Mesendoderm (in vitro differentiated cells): Measurements from ENCODE around the gene TCF4.

Source experiments
- DNase-seq: peaks from one replicate; pipeline ENCODE4 v3.0.0; 2013
- H2AK5ac ChIP-seq: 2 replicates; pipeline ENCODE4 v1.6.1; 2013; ENCODE audit warnings: low read length, inconsistent platforms
- H2BK120ac ChIP-seq: 2 replicates; pipeline ENCODE4 v1.6.1; 2013; ENCODE audit warnings: low read depth, mild to moderate bottlenecking, low read length, moderate library complexity, mixed read lengths
- H2BK15ac ChIP-seq: replicated peaks from 2 replicates; pipeline ENCODE4 v1.6.1; 2013; ENCODE audit warnings: low read depth, mild to moderate bottlenecking, moderate library complexity
- H2BK5ac ChIP-seq: 2 replicates; pipeline ENCODE4 v1.6.1; 2013; ENCODE audit warnings: low read length, inconsistent platforms
- H3K18ac ChIP-seq: 2 replicates; pipeline ENCODE4 v1.6.1; 2013; ENCODE audit warnings: mild to moderate bottlenecking, low read length, mixed read lengths
- H3K23ac ChIP-seq: one replicate; pipeline ENCODE4 v1.6.1; 2013; ENCODE audit warnings: low read length
- H3K27ac ChIP-seq: 2 replicates; pipeline ENCODE4 v1.5.1; 2013; ENCODE audit warnings: low read depth, mild to moderate bottlenecking, inconsistent platforms, low read length, moderate library complexity
- H3K27me3 ChIP-seq: 2 replicates; pipeline ENCODE4 v1.6.1; 2013; ENCODE audit warnings: low read length, control low read depth, mild to moderate bottlenecking, inconsistent platforms; ENCODE audit not compliant: insufficient read depth, poor library complexity
- H3K36me3 ChIP-seq: 2 replicates; pipeline ENCODE4 v1.6.1; 2013; ENCODE audit warnings: low read length, inconsistent platforms; ENCODE audit not compliant: control insufficient read depth, insufficient read depth
- H3K4ac ChIP-seq: one replicate; pipeline ENCODE4 v1.6.1; 2013; ENCODE audit warnings: low read depth, mild to moderate bottlenecking, low read length, moderate library complexity
- H3K4me1 ChIP-seq: 2 replicates; pipeline ENCODE4 v1.6.1; 2013; ENCODE audit warnings: low read depth, low read length, inconsistent platforms; ENCODE audit not compliant: control insufficient read depth
- H3K4me2 ChIP-seq: 2 replicates; pipeline ENCODE4 v1.6.1; 2013; ENCODE audit warnings: low read length
- H3K4me3 ChIP-seq: 2 replicates; pipeline ENCODE4 v1.5.1; 2013; ENCODE audit warnings: mild to moderate bottlenecking, low read length
- H3K56ac ChIP-seq: one replicate; pipeline ENCODE4 v1.6.1; 2013; ENCODE audit warnings: low read length
- H3K79me1 ChIP-seq: 2 replicates; pipeline ENCODE4 v1.6.1; 2013; ENCODE audit warnings: low read length, inconsistent platforms
- H3K79me2 ChIP-seq: 2 replicates; pipeline ENCODE4 v1.6.1; 2013; ENCODE audit warnings: mild to moderate bottlenecking, low read length; ENCODE audit not compliant: control insufficient read depth, insufficient read depth
- H3K9ac ChIP-seq: 2 replicates; pipeline ENCODE4 v1.6.1; 2013; ENCODE audit warnings: low read length, inconsistent platforms
- H4K5ac ChIP-seq: one replicate; pipeline ENCODE4 v1.6.1; 2013; ENCODE audit warnings: low read length
- H4K8ac ChIP-seq: one replicate; pipeline ENCODE4 v1.6.1; 2013; ENCODE audit warnings: low read depth, mild to moderate bottlenecking, control low read depth, low read length, moderate library complexity
- WGBS: extraction: QIAGEN DNeasy Blood & Tissue Kit; methylation state at CpG from one replicate; pipeline ENCODE4 v1.1.7; 2013; ENCODE audit warnings: low lambda C conversion rate, missing lambda C conversion rate; ENCODE audit not compliant: insufficient coverage; ENCODE audit errors: extremely low coverage; 5-methylcytosine and 5-hydroxymethylcytosine counted together

Gene TCF4

GRCh38 chr18:55607773-55608172, 19.8 kb upstream of the TCF4 start:
- WGBS, result no CpG with 5 or more reads among the region's 2 CpGs
- Histone ChIP-seq H3K27ac (no peak overlapping the region), H2BK5ac (no peak overlapping the region), H4K5ac (no peak overlapping the region), H3K4me2 (no peak overlapping the region), H2BK120ac (no peak overlapping the region), H3K23ac (no peak overlapping the region), H3K79me2 (no peaks in the 10 kb centered on the region), H4K8ac (no peak overlapping the region), H3K4ac (no peak overlapping the region), H2BK15ac (no peak overlapping the region), H3K4me3 (no peak overlapping the region), H3K79me1 (no peaks in the 10 kb centered on the region), H3K4me1 (no peaks in the 10 kb centered on the region), H3K36me3 (no peaks in the 10 kb centered on the region), H3K27me3 (no peaks in the 10 kb centered on the region), H3K18ac (no peak overlapping the region), H2AK5ac (no peak overlapping the region), H3K56ac (no peak overlapping the region), H3K9ac (no peak overlapping the region)
- peak; percentile 8 for DNase-seq

GRCh38 chr18:55605733-55606338, 17.8 kb upstream of the TCF4 start:
- Histone ChIP-seq H3K4me1 (no peaks in the 10 kb centered on the region), H3K27ac (no peak overlapping the region), H2BK120ac (no peak overlapping the region), H4K8ac (no peak overlapping the region), H4K5ac (no peak overlapping the region), H3K23ac (no peak overlapping the region), H3K4ac (no peak overlapping the region), H2AK5ac (no peak overlapping the region), H2BK5ac (no peak overlapping the region), H3K56ac (no peak overlapping the region), H3K79me2 (no peaks in the 10 kb centered on the region), H3K79me1 (no peaks in the 10 kb centered on the region), H3K4me2 (no peak overlapping the region), H3K18ac (no peak overlapping the region), H3K4me3 (no peak overlapping the region), H3K9ac (no peak overlapping the region), H3K36me3 (no peaks in the 10 kb centered on the region), H3K27me3 (no peaks in the 10 kb centered on the region), H2BK15ac (no peak overlapping the region)
- WGBS, result no CpG with 5 or more reads among the region's 7 CpGs
- peak; percentile 31 for DNase-seq

GRCh38 chr18:55603775-55604174, 15.8 kb upstream of the TCF4 start:
- Histone ChIP-seq H3K4ac (no peak overlapping the region), H3K56ac (no peak overlapping the region), H3K79me2 (no peaks in the 10 kb centered on the region), H3K36me3 (no peaks in the 10 kb centered on the region), H3K18ac (no peak overlapping the region), H3K4me3 (no peak overlapping the region), H4K5ac (no peak overlapping the region), H2BK5ac (no peak overlapping the region), H3K4me1 (no peaks in the 10 kb centered on the region), H4K8ac (no peak overlapping the region), H3K79me1 (no peaks in the 10 kb centered on the region), H3K27ac (no peak overlapping the region), H3K9ac (no peak overlapping the region), H3K27me3 (no peaks in the 10 kb centered on the region), H2BK15ac (no peak overlapping the region), H3K4me2 (no peak overlapping the region), H2BK120ac (no peak overlapping the region), H3K23ac (no peak overlapping the region), H2AK5ac (no peak overlapping the region)
- no peak for DNase-seq
- WGBS, result no CpG with 5 or more reads among the region's 5 CpGs

GRCh38 chr18:55593888-55594287, 5.9 kb upstream of the TCF4 start:
- H2BK120ac ChIP-seq, result no peak overlapping the region
- H3K27me3 ChIP-seq, result no peaks in the 10 kb centered on the region
- no peaks in the 10 kb centered on the region for H3K79me1 ChIP-seq
- no peak overlapping the region for H3K18ac ChIP-seq
- H3K36me3 ChIP-seq, result no peaks in the 10 kb centered on the region
- H3K4me2 ChIP-seq, result no peak overlapping the region
- no peak overlapping the region for H4K5ac ChIP-seq
- WGBS, result no CpG with 5 or more reads among the region's 2 CpGs
- no peak overlapping the region for H3K56ac ChIP-seq
- H4K8ac ChIP-seq, result no peak overlapping the region
- H3K4ac ChIP-seq, result no peak overlapping the region
- no peaks in the 10 kb centered on the region for H3K4me1 ChIP-seq
- no peak overlapping the region for H2BK5ac ChIP-seq
- DNase-seq, result no peak
- no peak overlapping the region for H3K4me3 ChIP-seq
- H3K9ac ChIP-seq, result no peak overlapping the region
- H3K23ac ChIP-seq, result no peak overlapping the region
- peaks cover 3% of the 10 kb centered on the region for H3K79me2 ChIP-seq
- no peak overlapping the region for H2BK15ac ChIP-seq
- H3K27ac ChIP-seq, result no peak overlapping the region
- H2AK5ac ChIP-seq, result no peak overlapping the region

- no peak overlapping the region for H4K8ac ChIP-seq
- no peak overlapping the region for H3K18ac ChIP-seq
- H3K4me2 ChIP-seq, result no peak overlapping the region
- H2AK5ac ChIP-seq, result no peak overlapping the region
- no peak overlapping the region for H3K4ac ChIP-seq
- H4K5ac ChIP-seq, result no peak overlapping the region
- H3K79me1 ChIP-seq, result no peaks in the 10 kb centered on the region
- H3K4me1 ChIP-seq, result no peaks in the 10 kb centered on the region
- no peak overlapping the region for H3K23ac ChIP-seq
- no CpG with 5 or more reads among the region's 4 CpGs for WGBS
- no peak overlapping the region for H3K56ac ChIP-seq
- H3K36me3 ChIP-seq, result no peaks in the 10 kb centered on the region
- H3K9ac ChIP-seq, result no peak overlapping the region
- no peaks in the 10 kb centered on the region for H3K27me3 ChIP-seq
- H3K27ac ChIP-seq, result no peak overlapping the region
- no peak for DNase-seq
- peaks cover 9% of the 10 kb centered on the region for H3K79me2 ChIP-seq
- no peak overlapping the region for H2BK5ac ChIP-seq
- H2BK15ac ChIP-seq, result no peak overlapping the region
- H2BK120ac ChIP-seq, result no peak overlapping the region
- no peak overlapping the region for H3K4me3 ChIP-seq
These were observed 4.6 kb upstream of the TCF4 start for GRCh38 chr18:55592572-55592971.

GRCh38 chr18:55592106-55592505, 4.1 kb upstream of the TCF4 start:
- WGBS, result no CpG with 5 or more reads among the region's 1 CpG
- DNase-seq, result peak; percentile 14
- Histone ChIP-seq H2BK15ac (no peak overlapping the region), H3K4me1 (no peaks in the 10 kb centered on the region), H4K8ac (no peak overlapping the region), H2BK120ac (no peak overlapping the region), H3K18ac (no peak overlapping the region), H3K27me3 (no peaks in the 10 kb centered on the region), H3K36me3 (no peaks in the 10 kb centered on the region), H3K27ac (no peak overlapping the region), H4K5ac (no peak overlapping the region), H2BK5ac (no peak overlapping the region), H3K4ac (no peak overlapping the region), H3K23ac (no peak overlapping the region), H3K9ac (no peak overlapping the region), H3K56ac (no peak overlapping the region), H2AK5ac (no peak overlapping the region), H3K4me2 (no peak overlapping the region), H3K4me3 (no peak overlapping the region), H3K79me2 (peaks cover 9% of the 10 kb centered on the region), H3K79me1 (no peaks in the 10 kb centered on the region)
